Cardiac muscle cell (in vitro differentiated cells and primary cell): ENCODE data around the gene IFNGR1. TPM values are rescaled to one million over a fixed set of nuclear protein-coding genes. Genes with fewer than 3 reads are reported as not detected.

ENCODE experiments used
- DNase-seq, 2 donors: peaks; one replicate each; pipeline versions ENCODE4 v3.0.0 to v3.0.0-alpha.2; 2010 to 2017; ENCODE audit warnings: low read depth in 1 of 2, low spot score in 1 of 2
- H3K27ac ChIP-seq: fragments of 200-600 bp; sonication (generic); 2 replicates; pipeline ENCODE4 v1.5.1; 2016
- H3K27me3 ChIP-seq: fragments of 200-600 bp; sonication (generic); 2 replicates; pipeline ENCODE4 v1.6.0; 2016; ENCODE audit warnings: control low read depth
- H3K36me3 ChIP-seq: fragments of 200-600 bp; sonication (generic); 2 replicates; pipeline ENCODE4 v1.5.1; 2016; ENCODE audit warnings: control low read depth
- H3K4me1 ChIP-seq: fragments of 200-600 bp; sonication (generic); 2 replicates; pipeline ENCODE4 v1.8.1; 2017; ENCODE audit warnings: low read depth, mild to moderate bottlenecking, mixed run types
- H3K4me3 ChIP-seq: fragments of 200-600 bp; sonication (generic); 2 replicates; pipeline ENCODE4 v1.5.1; 2016; ENCODE audit warnings: mild to moderate bottlenecking
- H3K9me3 ChIP-seq: fragments of 200-600 bp; sonication (generic); 2 replicates; pipeline ENCODE4 v1.5.1; 2017; ENCODE audit warnings: low read depth, mild to moderate bottlenecking, control low read depth
- polyA plus RNA-seq: library from polyadenylated mRNA; unstranded; fragments of >200 nt; fragmentation: Nextera tagmentation; extraction: Ambion mirVana; gene quantifications from 2 replicates; pipeline ENCODE4 v1.2.1, GENCODE V29; 2016
- total RNA-seq: library from RNA; depleted of rRNA; stranded (reverse); fragments of >200 nt; gene quantifications from 2 replicates; pipeline ENCODE4 v1.2.3, GENCODE V29; 2016
- TF ChIP-seq, protein P1 (sequence below): IDR thresholded peaks from 2 replicates; pipeline ENCODE4 v1.5.1; 2012; ENCODE audit warnings: low read depth, mild to moderate bottlenecking, low read length

Gene IFNGR1
- total and polyA plus RNA-seq, 2 experiments from 2014 or later = 23.2 to 36.9 TPM

DNA sequence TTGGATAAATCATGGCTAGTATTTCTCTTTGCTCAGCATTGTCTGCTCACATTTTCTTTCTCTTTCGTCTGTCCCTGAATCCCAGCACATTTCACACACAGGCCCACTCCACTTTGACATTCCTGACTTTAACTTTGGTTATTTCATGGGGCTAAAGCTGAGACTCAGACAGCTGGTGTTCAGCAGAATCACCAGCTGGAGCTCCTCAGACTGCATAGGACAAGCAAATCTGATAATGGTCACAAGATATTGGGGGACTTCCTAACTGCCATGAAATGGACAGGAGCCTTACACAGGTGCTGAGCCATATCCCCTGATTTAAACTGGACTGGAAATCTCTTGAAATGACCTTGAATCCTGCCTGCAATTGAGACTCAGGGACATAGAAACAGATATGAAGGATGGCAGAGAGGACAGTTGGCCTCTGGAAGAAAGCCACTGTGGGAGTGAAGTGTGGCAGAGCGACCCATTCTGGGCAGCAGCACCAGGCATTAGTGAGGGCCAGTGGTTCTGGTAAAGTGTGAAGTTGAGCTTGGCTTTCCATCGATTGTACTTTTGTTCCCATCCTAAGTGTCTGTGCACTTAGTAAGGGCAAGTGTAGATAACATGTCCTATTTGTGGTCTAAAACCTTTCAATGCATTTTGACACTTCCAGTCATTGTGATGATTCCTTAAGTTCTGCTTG, 10.0 kb upstream of the IFNGR1 start:
- Histone ChIP-seq H3K9me3 (no peaks in the 10 kb centered on the region), H3K27ac (no peak overlapping the region), H3K27me3 (no peaks in the 10 kb centered on the region), H3K36me3 (no peaks in the 10 kb centered on the region), H3K4me3 (no peak overlapping the region), H3K4me1 (no peaks in the 10 kb centered on the region)
- DNase-seq = no peak
- TF ChIP-seq, protein P1, sequence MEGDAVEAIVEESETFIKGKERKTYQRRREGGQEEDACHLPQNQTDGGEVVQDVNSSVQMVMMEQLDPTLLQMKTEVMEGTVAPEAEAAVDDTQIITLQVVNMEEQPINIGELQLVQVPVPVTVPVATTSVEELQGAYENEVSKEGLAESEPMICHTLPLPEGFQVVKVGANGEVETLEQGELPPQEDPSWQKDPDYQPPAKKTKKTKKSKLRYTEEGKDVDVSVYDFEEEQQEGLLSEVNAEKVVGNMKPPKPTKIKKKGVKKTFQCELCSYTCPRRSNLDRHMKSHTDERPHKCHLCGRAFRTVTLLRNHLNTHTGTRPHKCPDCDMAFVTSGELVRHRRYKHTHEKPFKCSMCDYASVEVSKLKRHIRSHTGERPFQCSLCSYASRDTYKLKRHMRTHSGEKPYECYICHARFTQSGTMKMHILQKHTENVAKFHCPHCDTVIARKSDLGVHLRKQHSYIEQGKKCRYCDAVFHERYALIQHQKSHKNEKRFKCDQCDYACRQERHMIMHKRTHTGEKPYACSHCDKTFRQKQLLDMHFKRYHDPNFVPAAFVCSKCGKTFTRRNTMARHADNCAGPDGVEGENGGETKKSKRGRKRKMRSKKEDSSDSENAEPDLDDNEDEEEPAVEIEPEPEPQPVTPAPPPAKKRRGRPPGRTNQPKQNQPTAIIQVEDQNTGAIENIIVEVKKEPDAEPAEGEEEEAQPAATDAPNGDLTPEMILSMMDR = no peak

DNA sequence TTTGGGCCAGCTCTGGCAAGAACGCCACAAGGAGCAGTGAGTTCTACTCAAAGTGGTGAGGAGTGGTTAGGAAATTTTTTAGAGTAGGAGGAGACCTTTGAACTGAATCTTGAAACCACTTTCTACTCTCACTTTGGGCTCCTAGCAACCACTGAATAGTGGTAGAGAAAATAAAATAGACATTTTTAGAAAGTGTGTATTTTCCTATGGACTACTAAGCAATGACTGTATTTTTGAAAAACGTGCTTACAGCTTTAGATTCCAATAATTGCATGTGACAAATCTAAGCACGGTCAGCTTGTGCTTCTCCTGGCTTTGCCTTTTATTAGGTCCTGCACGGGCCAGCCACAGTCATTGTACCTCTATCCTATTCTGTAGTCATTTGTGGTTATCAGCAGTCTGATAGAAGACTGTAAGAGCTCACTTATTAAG, 8.7 kb upstream of the IFNGR1 start:
- Histone ChIP-seq H3K9me3 (no peaks in the 10 kb centered on the region), H3K4me3 (no peak overlapping the region), H3K36me3 (no peaks in the 10 kb centered on the region), H3K27ac (no peak overlapping the region), H3K4me1 (no peaks in the 10 kb centered on the region), H3K27me3 (no peaks in the 10 kb centered on the region)
- TF ChIP-seq, protein P1 = no peak
- no peak for DNase-seq

DNA sequence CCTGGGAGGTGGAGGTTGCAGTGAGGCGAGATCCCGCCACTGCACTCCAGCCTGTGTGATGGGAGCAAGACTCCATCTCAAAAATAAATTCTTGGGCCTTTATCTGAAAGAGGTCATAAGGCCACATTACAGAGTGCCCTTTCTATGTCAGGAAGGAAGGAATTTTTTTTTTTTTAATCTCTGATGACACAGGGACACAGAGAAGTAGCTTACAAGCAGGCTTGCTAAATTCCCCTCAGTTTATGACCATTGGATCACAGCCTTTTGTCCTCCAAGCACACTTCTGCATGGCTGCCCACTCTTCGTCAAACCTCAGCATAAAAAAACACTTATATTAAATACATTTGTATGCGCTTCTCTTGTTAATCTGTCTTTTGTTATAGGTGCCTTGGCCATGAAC, 7.5 kb upstream of the IFNGR1 start:
- Histone ChIP-seq H3K4me1 (no peaks in the 10 kb centered on the region), H3K9me3 (no peaks in the 10 kb centered on the region), H3K4me3 (no peak overlapping the region), H3K27me3 (no peaks in the 10 kb centered on the region), H3K27ac (no peak overlapping the region), H3K36me3 (no peaks in the 10 kb centered on the region)
- TF ChIP-seq, protein P1 = no peak
- no peak for DNase-seq

DNA sequence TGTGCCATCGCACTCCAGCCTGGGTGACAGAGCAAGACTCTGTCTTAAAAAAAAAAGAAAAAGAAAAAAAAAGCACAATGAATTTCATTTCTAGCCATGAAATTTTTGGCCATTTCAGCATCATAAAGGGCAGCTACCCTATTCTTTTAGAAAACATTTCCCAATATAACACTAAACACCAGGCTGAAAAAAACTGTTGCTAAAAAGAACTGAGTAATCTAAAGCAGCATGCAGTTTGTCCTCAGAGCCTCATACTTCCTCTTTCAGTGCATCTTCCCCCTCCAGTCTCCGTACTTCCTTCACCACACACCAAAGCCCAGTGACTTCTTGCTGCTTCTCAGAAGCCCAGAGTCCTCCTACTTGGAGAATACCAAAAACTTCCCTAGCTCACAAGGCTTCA, 5.6 kb upstream of the IFNGR1 start:
- no peak overlapping the region for H3K27ac ChIP-seq
- TF ChIP-seq, protein P1 = no peak
- no peaks in the 10 kb centered on the region for H3K9me3 ChIP-seq
- no peaks in the 10 kb centered on the region for H3K27me3 ChIP-seq
- no peaks in the 10 kb centered on the region for H3K4me1 ChIP-seq
- H3K4me3 ChIP-seq = no peak overlapping the region
- no peak for DNase-seq
- no peaks in the 10 kb centered on the region for H3K36me3 ChIP-seq

DNA sequence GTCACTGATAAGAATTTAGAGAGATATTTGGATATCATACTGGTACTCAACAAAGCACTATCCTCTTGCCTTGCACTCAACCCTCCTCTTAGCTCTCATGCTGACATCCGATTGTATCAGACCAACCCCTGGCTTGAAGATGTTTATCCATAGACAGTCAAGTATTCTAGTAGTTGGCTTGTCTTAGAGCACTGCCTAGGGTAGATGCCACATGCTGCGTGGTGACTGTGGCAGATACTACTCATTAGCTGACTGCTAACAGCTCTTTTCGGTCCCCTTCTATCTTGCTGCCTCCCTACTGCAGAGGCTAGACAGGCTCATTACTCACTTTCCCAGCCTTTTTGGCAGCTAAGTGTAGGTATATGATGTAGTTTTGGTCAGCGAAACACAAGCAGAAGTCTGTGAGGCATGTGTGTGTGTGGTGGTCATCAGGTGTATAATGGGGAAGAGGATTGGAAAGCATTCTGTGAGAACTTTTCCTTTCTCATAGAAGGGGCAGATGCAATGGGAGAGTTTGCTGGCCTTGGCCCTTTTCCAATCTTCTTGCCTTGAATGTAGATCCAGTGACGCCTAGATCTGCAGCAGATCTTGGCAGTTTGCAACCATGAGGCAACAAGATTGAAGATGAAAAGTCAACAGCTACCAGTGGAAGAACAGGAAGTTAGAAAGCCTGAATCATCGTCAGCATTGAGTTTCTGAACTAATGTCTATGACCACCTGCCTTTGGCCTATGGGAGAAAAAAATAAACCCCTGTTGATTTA, 4.4 kb upstream of the IFNGR1 start:
- Histone ChIP-seq H3K4me3 (no peak overlapping the region), H3K27ac (no peak overlapping the region)
- TF ChIP-seq, protein P1 = no peak

More for the DNA sequence above, 4.4 kb upstream of the IFNGR1 start:
- Histone ChIP-seq H3K27me3 (no peaks in the 10 kb centered on the region), H3K4me1 (no peaks in the 10 kb centered on the region), H3K36me3 (no peaks in the 10 kb centered on the region), H3K9me3 (no peaks in the 10 kb centered on the region)
- peak in 1 of 2 donors; percentile 85 for DNase-seq
